GM21526 (cell line): ENCODE data around the gene TFAM.
A peak's percentile ranks its signal among the peaks of the same experiment; 100 is the strongest.

Experiments
- ATAC-seq: cut with Tn5 transposase; IDR thresholded peaks from one replicate; pipeline ENCODE4 v1.9.1; 2021; ENCODE audit warnings: moderate library complexity; ENCODE audit not compliant: unreplicated experiment, low FRiP score

Gene TFAM

DNA sequence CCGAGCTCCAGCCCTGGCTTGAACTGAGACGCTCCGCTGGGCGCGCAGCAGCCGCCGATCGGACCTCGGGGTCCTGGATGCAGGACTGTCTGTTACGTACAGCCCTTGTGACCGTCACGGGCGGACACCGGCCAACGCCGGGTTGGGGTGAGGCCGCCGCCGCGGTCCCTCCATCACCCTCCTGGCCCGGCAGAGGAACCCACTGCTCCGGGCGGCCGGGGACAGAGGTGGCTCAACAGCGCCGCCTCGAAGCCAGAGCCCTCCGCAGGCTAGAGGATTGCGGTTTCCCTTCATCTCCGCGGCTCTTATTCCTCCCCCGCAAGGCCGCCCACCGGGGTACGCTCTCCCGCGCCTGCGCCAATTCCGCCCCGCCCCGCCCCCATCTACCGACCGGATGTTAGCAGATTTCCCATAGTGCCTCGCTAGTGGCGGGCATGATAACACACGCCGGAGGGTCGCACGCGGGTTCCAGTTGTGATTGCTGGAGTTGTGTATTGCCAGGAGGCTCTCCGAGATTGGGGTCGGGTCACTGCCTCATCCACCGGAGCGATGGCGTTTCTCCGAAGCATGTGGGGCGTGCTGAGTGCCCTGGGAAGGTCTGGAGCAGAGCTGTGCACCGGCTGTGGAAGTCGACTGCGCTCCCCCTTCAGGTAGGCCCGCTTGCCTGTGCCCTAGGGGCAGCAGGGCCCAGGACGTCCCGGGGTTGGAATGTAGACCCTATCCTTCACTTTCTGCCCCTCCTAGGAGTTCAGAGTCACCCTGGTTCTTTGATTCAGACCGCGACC, at the start of gene TFAM:
Gene TFAM, plus strand, starts transcription at position 412 of the 785 bp plus-strand sequence. Its CDS starts 138 bp downstream, at position 550.
- peak; percentile 89 for ATAC-seq

GRCh38 chr10:58336242-58336641, 49.0 kb upstream of the TFAM start:
- no peak for ATAC-seq

- no peak for ATAC-seq
Measured at GRCh38 chr10:58341422-58341821, 43.8 kb upstream of the TFAM start.

- no peak for ATAC-seq
Measured at GRCh38 chr10:58341947-58342346, 43.3 kb upstream of the TFAM start.

GRCh38 chr10:58347967-58348366, 37.2 kb upstream of the TFAM start:
- no peak for ATAC-seq

- ATAC-seq: no peak
Measured at GRCh38 chr10:58348571-58349033, 36.6 kb upstream of the TFAM start.

DNA sequence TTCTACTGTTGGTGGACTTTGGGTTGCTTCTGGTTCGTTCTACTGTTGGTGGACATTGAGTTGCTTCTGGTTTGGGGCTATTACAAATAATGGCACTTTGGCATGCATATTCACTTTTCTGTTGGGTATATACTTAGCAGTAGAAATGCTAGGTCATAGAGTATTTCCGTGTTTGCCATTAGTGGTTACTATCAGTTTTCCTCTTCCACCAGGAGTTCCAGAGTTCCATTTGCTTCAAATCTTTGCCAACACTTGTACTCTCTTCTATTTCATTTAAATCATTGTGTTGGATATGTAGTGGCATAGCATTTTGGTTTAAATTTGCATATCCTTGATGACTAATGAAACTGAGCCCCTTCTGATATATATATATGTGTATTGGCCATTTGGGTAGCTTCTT, 35.2 kb upstream of the TFAM start:
- no peak for ATAC-seq

- ATAC-seq: no peak
Measured at GRCh38 chr10:58350619-58351323, 34.4 kb upstream of the TFAM start.

DNA sequence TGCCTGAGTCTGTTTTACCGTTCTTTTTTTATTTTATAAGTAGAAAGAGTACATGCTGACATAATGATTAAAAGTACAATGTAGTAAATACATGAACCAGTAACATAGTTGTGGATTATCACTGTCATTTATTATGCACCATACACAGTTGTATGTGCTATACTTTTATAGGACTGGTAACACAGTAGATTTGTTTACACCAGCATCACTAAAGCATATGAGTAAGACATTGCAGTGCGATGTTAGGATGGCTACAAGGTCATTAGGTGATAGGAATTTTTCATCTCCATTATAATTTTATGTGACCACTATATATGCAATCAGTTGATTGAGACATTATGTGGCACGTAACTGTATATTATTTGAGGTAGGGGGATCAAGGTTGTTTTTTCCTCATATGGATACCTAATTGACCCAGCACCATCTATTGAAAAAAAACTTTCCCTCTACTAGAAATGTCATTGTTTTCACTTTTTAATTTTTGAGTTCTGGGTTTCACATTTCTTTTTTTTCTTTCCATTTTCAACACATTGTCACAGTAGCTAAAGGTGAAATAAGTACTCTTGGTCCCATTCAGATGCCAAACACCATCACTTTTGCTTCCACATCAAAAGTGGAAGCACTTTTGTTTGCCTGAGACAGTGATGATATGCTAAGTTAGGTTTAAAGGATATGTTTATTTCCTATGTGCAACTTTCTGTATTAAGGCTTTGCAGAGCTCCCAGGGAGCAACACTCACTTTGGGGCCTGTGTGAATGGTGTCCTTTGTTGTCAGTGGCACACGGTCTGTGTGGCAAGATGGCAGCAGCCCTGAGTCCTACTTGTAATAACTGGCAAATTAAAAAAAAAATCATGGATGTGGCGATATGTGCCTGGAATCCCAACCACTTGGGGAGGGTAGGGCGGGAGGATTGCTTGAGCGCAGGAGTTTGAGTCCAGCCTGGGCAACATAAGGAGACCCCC, 33.3 kb upstream of the TFAM start:
- no peak for ATAC-seq

DNA sequence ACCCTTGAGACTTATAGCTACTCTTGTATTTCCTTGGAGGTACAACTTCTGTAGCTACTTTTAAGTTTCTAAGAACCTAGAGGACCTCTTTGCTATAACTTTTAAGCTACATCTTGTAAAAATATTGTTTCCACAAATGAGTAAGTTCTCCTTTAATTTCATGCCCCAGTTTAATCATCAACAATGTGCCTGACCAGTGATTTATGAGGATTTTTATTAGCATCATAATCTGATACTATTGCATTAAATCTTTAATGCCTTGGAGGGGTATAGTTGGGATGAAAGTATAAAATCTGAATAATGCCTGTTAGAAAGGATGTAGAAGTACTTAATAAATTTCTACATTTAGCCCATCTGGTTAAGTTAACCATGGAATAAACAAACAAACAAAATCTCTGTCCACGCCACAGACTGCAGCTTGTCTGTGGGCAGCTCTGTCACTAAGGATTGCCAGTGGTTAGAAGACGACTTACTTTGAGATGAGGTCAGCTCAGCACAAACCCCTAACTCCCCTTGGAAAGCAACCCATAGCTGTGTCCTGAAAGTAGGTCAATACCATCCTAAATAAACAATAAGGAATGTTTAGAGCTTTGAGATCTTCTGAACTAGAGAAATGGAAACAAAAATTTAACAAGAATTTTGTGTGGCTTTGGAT, 32.1 kb upstream of the TFAM start:
- no peak for ATAC-seq

GRCh38 chr10:58356756-58357155, 28.5 kb upstream of the TFAM start:
- no peak for ATAC-seq

GRCh38 chr10:58358314-58358933, 26.8 kb upstream of the TFAM start:
- ATAC-seq: no peak

DNA sequence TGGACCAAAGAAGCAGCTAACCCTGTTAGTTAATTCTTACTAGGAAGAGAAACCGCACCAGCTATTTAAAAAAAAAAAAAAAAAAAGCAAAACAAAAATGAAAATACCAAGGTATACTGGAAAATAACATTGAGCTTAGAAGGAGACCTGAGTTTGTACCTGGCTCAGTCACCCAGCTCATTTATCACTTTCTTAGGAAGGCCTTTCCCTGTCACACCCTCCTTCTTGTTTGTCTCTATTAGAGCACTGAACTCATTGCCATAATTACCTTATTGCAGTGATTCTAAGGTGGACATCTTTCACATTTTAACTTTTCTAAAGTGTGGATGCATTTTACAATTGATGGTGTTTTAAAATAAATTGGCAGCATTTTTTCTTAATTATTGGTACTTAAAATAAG, 26.3 kb upstream of the TFAM start:
- no peak for ATAC-seq

- ATAC-seq: no peak
Measured at GRCh38 chr10:58359541-58359940, 25.7 kb upstream of the TFAM start.

DNA sequence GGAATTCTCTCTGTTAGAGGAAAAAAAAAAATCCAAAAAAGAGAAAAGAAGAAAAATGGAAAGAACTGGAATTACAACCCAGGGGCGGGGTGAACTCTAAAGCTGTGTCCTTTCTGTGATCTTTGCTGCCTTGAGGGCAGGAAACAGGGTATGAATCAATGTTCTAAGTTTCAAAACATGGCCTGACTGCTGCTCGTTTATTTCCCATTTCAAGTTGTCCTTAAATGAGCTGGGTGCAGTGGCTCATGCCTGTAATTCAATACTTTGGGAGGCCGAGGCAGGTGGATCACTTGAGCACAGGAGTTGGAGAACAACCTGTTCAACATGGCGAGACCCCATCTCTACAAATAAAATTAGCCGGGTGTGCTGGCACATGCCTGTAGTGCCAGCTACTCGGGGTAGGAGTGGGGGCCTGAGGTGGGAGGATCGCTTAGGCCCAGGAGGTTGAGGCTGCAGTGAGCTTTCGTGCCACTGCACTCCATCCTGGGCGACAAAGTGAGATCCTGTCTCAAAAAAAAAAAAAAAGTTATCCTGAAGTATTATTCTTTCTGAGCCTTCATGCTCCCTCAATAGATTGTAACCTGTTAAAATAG, 24.7 kb upstream of the TFAM start:
- ATAC-seq: no peak

- no peak for ATAC-seq
Measured at GRCh38 chr10:58361353-58361752, 23.9 kb upstream of the TFAM start.

GRCh38 chr10:58362027-58362789, 23.0 kb upstream of the TFAM start:
- ATAC-seq: no peak

- no peak for ATAC-seq
Measured at GRCh38 chr10:58367069-58367468, 18.1 kb upstream of the TFAM start.

DNA sequence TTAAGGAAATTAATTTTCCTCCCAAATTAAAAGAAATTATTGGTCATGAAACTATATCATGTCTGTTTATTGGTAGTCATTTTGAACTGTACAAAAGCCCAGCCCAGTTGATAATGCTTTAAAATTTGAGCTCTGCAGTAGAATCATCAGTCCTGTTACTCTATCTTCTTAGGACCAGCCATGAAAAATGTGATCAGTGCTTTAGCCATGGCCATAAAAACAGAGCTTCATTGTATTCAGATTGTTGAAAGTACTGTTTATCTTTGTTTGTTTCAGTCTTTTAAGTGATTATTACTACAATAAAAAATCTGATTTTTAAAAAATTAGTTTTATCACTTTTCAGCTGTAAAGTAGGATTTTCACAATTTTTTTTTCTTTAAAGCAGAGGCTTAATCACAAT, 13.7 kb upstream of the TFAM start:
- no peak for ATAC-seq
